Measurements from ENCODE around the gene SHROOM3. TPM values are rescaled to one million over a fixed set of nuclear protein-coding genes. Genes with fewer than 3 reads are reported as not detected.

The SHROOM3 gene
- total and polyA plus RNA-seq, 4 donors, result 4.7 to 25.8 (median 8.7) TPM

GRCh38 chr4:76756416-76756815, 321.4 kb downstream of the SHROOM3 start (continued):
- no peak for TF ChIP-seq ZBTB33 (IDR thresholded peaks at IDR 0.05)
- no peak for TF ChIP-seq JUND (IDR thresholded peaks at IDR 0.05)
- no peak for TF ChIP-seq RXRA (IDR thresholded peaks at IDR 0.05)
- TF ChIP-seq MAX (IDR thresholded peaks at IDR 0.05), result no peak

GRCh38 chr4:76757418-76757939, 322.4 kb downstream of the SHROOM3 start:
- no peak for DNase-seq (ENCODE audit: low spot score)
- H3K9ac ChIP-seq (ENCODE audit: low read depth in 1 of 2, low read length in 2 of 2), result no peak overlapping the region
- H3K9me3 ChIP-seq (ENCODE audit: control insufficient read depth in 4 of 4, low read length in 3 of 4), result no peaks in the 10 kb centered on the region
- H3K4me1 ChIP-seq (ENCODE audit: control insufficient read depth in 4 of 4, insufficient read depth in 4 of 4, low read length in 3 of 4), result no peaks in the 10 kb centered on the region
- WGBS, result 89% methylated on average over 9 of the region's 9 CpGs
- H3K27me3 ChIP-seq (ENCODE audit: control insufficient read depth in 4 of 4, insufficient read depth in 4 of 4, low read length in 3 of 4), result no peaks in the 10 kb centered on the region
- peaks cover 0 to 32% (median 20%) of the 10 kb centered on the region in 4 donors for H3K36me3 ChIP-seq (ENCODE audit: control insufficient read depth in 4 of 4, insufficient read depth in 3 of 4, low read depth in 1 of 4, low read length in 3 of 4)
- no peak for TF ChIP-seq HNF4A (conservative IDR thresholded peaks at IDR 0.05)
- H3K4me3 ChIP-seq (ENCODE audit: low read depth in 1 of 3, low read length in 3 of 3), result no peak overlapping the region
- H3K27ac ChIP-seq (ENCODE audit: low read depth in 1 of 2, low read length in 2 of 2), result no peak overlapping the region

GRCh38 chr4:76758290-76758882, 323.4 kb downstream of the SHROOM3 start:
- WGBS, result 29% methylated on average over 4 of the region's 4 CpGs
- no peak for DNase-seq (ENCODE audit: low spot score)
- no peak overlapping the region for H3K27ac ChIP-seq (ENCODE audit: low read depth in 1 of 2, low read length in 2 of 2)

More at GRCh38 chr4:76758290-76758882, 323.4 kb downstream of the SHROOM3 start:
- TF ChIP-seq CTCF (IDR thresholded peaks at IDR 0.05; ENCODE audit: low read depth, low read length, missing input control), result peak; percentile 89
- TF ChIP-seq SP1 (IDR thresholded peaks at IDR 0.05), result no peak
- TF ChIP-seq ATF3 (IDR thresholded peaks at IDR 0.05), result no peak
- peak; percentile 56 for TF ChIP-seq YY1 (IDR thresholded peaks at IDR 0.05)
- no peak for TF ChIP-seq MAX (IDR thresholded peaks at IDR 0.05)
- TF ChIP-seq RAD21 (IDR thresholded peaks at IDR 0.05), result peak; percentile 83 to 87
- peak in 1 of 2 donors; percentile 25 for TF ChIP-seq RXRA (IDR thresholded peaks at IDR 0.05)
- TF ChIP-seq NR2F2 (IDR thresholded peaks at IDR 0.05), result no peak
- no peak for TF ChIP-seq FOXA1 (IDR thresholded peaks at IDR 0.05)
- no peak for TF ChIP-seq GABPA (IDR thresholded peaks at IDR 0.05 in 1 of 2, conservative IDR thresholded peaks at IDR 0.05 in 1 of 2)
- no peak for TF ChIP-seq REST (IDR thresholded peaks at IDR 0.05)
- no peak for TF ChIP-seq HNF4G (IDR thresholded peaks at IDR 0.05)
- TF ChIP-seq FOXA2 (IDR thresholded peaks at IDR 0.05), result no peak
- no peak for TF ChIP-seq TAF1 (conservative IDR thresholded peaks at IDR 0.05)
- no peak for TF ChIP-seq EGR1 (IDR thresholded peaks at IDR 0.05; ENCODE audit: low read depth in 2 of 2)
- no peak for TF ChIP-seq ZBTB33 (IDR thresholded peaks at IDR 0.05)
- TF ChIP-seq HNF4A (conservative IDR thresholded peaks at IDR 0.05), result no peak
- no peak for TF ChIP-seq JUND (IDR thresholded peaks at IDR 0.05)
- Histone ChIP-seq H3K4me1 (ENCODE audit: control insufficient read depth in 4 of 4, insufficient read depth in 4 of 4, low read length in 3 of 4) (no peaks in the 10 kb centered on the region), H3K36me3 (ENCODE audit: control insufficient read depth in 4 of 4, insufficient read depth in 3 of 4, low read depth in 1 of 4, low read length in 3 of 4) (peaks cover 0 to 34% (median 20%) of the 10 kb centered on the region in 4 donors), H3K9ac (ENCODE audit: low read depth in 1 of 2, low read length in 2 of 2) (no peak overlapping the region), H3K9me3 (ENCODE audit: control insufficient read depth in 4 of 4, low read length in 3 of 4) (no peaks in the 10 kb centered on the region), H3K4me3 (ENCODE audit: low read depth in 1 of 3, low read length in 3 of 3) (no peak overlapping the region), H3K27me3 (ENCODE audit: control insufficient read depth in 4 of 4, insufficient read depth in 4 of 4, low read length in 3 of 4) (no peaks in the 10 kb centered on the region)

All from liver (tissue), 9 donors.